WTC11 (cell line): ENCODE results near the gene TMF1.

Experiments
- FOXP4 ChIP-seq: sonication (generic); formaldehyde crosslinking; IDR thresholded peaks from 2 replicates; pipeline ENCODE4 v1.8.0; 2022; ENCODE audit warnings: mild to moderate bottlenecking, missing genetic modification reagents
- TF ChIP-seq, protein P1 (sequence below): fragments of 200-600 bp; IDR thresholded peaks from 2 replicates; pipeline ENCODE4 v1.8.0; 2022; ENCODE audit warnings: antibody characterized with exemption
- TF ChIP-seq, protein P2 (sequence below): sonication (generic); formaldehyde crosslinking; IDR thresholded peaks from 2 replicates; pipeline ENCODE4 v1.8.1; 2023; ENCODE audit warnings: mild to moderate bottlenecking, missing genetic modification reagents

DNA sequence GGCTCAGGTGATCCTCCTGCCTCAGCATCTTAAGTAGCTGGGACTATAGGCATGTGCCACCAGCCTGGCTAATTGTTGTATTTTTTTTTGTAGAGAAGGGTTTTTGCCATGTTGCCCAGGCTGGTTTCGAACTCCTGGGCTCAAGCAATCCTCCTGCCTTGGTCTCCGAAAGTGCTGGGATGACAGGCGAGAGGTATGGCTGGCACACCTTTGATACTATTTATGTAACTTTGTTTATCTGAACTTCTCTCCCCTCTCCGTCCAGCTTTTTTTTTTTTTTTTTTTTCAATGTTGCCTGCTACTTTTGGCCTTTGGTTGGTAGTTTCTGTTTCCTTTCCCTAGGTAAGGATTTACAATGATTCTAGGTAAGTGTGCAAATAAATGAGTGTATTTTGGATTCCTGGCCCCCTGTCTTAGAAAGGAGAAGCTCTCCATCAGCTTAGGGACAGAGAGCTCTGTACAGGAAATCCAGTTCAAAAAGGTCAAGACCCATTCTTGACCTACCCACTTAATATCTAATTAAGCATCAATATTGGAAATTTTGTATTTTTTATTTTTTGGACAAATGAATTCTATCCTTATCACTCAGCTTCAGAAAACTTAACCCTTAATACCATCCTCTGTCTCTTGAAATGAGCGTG lies 39.4 kb upstream of the TMF1 start:
- TF ChIP-seq, protein P1, sequence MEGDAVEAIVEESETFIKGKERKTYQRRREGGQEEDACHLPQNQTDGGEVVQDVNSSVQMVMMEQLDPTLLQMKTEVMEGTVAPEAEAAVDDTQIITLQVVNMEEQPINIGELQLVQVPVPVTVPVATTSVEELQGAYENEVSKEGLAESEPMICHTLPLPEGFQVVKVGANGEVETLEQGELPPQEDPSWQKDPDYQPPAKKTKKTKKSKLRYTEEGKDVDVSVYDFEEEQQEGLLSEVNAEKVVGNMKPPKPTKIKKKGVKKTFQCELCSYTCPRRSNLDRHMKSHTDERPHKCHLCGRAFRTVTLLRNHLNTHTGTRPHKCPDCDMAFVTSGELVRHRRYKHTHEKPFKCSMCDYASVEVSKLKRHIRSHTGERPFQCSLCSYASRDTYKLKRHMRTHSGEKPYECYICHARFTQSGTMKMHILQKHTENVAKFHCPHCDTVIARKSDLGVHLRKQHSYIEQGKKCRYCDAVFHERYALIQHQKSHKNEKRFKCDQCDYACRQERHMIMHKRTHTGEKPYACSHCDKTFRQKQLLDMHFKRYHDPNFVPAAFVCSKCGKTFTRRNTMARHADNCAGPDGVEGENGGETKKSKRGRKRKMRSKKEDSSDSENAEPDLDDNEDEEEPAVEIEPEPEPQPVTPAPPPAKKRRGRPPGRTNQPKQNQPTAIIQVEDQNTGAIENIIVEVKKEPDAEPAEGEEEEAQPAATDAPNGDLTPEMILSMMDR, result no peak
- TF ChIP-seq, protein P2, sequence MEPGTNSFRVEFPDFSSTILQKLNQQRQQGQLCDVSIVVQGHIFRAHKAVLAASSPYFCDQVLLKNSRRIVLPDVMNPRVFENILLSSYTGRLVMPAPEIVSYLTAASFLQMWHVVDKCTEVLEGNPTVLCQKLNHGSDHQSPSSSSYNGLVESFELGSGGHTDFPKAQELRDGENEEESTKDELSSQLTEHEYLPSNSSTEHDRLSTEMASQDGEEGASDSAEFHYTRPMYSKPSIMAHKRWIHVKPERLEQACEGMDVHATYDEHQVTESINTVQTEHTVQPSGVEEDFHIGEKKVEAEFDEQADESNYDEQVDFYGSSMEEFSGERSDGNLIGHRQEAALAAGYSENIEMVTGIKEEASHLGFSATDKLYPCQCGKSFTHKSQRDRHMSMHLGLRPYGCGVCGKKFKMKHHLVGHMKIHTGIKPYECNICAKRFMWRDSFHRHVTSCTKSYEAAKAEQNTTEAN (CRISPR knock-in tag), result no peak
- TF ChIP-seq FOXP4, result no peak
